Measurements from ENCODE around the gene EPHB1.

GRCh38 chr3:135069406-135069805 is 274.3 kb downstream of the EPHB1 start:
- TF ChIP-seq, protein P1, sequence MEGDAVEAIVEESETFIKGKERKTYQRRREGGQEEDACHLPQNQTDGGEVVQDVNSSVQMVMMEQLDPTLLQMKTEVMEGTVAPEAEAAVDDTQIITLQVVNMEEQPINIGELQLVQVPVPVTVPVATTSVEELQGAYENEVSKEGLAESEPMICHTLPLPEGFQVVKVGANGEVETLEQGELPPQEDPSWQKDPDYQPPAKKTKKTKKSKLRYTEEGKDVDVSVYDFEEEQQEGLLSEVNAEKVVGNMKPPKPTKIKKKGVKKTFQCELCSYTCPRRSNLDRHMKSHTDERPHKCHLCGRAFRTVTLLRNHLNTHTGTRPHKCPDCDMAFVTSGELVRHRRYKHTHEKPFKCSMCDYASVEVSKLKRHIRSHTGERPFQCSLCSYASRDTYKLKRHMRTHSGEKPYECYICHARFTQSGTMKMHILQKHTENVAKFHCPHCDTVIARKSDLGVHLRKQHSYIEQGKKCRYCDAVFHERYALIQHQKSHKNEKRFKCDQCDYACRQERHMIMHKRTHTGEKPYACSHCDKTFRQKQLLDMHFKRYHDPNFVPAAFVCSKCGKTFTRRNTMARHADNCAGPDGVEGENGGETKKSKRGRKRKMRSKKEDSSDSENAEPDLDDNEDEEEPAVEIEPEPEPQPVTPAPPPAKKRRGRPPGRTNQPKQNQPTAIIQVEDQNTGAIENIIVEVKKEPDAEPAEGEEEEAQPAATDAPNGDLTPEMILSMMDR (IDR thresholded peaks at IDR 0.05; ENCODE audit: poor library complexity, severe bottlenecking) = no peak
- TF ChIP-seq TAF1 (IDR thresholded peaks at IDR 0.05; ENCODE audit: low read depth) (no peak), SMC3 (conservative IDR thresholded peaks at IDR 0.05; ENCODE audit: poor library complexity) (no peak), EZH2 (IDR thresholded peaks at IDR 0.05; ENCODE audit: borderline replicate concordance, insufficient read depth, low read length, poor library complexity, severe bottlenecking) (no peak), POLR2AphosphoS5 (IDR thresholded peaks at IDR 0.05) (no peak), RAD21 (conservative IDR thresholded peaks at IDR 0.05) (no peak)
- TF ChIP-seq, protein P2, sequence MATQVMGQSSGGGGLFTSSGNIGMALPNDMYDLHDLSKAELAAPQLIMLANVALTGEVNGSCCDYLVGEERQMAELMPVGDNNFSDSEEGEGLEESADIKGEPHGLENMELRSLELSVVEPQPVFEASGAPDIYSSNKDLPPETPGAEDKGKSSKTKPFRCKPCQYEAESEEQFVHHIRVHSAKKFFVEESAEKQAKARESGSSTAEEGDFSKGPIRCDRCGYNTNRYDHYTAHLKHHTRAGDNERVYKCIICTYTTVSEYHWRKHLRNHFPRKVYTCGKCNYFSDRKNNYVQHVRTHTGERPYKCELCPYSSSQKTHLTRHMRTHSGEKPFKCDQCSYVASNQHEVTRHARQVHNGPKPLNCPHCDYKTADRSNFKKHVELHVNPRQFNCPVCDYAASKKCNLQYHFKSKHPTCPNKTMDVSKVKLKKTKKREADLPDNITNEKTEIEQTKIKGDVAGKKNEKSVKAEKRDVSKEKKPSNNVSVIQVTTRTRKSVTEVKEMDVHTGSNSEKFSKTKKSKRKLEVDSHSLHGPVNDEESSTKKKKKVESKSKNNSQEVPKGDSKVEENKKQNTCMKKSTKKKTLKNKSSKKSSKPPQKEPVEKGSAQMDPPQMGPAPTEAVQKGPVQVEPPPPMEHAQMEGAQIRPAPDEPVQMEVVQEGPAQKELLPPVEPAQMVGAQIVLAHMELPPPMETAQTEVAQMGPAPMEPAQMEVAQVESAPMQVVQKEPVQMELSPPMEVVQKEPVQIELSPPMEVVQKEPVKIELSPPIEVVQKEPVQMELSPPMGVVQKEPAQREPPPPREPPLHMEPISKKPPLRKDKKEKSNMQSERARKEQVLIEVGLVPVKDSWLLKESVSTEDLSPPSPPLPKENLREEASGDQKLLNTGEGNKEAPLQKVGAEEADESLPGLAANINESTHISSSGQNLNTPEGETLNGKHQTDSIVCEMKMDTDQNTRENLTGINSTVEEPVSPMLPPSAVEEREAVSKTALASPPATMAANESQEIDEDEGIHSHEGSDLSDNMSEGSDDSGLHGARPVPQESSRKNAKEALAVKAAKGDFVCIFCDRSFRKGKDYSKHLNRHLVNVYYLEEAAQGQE (IDR thresholded peaks at IDR 0.05; ENCODE audit: borderline replicate concordance) = no peak
